HG03575 (cell line): ENCODE data around the gene CRACR2A.

Source experiments
- ATAC-seq: cut with Tn5 transposase; IDR thresholded peaks from one replicate; pipeline ENCODE4 v1.9.1; 2021; ENCODE audit not compliant: unreplicated experiment, insufficient number of reproducible peaks, low FRiP score; ENCODE audit errors: extremely low read depth

CRACR2A gene

GRCh38 chr12:3605692-3606091 lies 147.2 kb downstream of the CRACR2A start:
- no peak for ATAC-seq

GRCh38 chr12:3604748-3605586 lies 147.9 kb downstream of the CRACR2A start:
- ATAC-seq: no peak

- no peak for ATAC-seq
Observed at GRCh38 chr12:3604286-3604685, 148.6 kb downstream of the CRACR2A start.

GRCh38 chr12:3603576-3603975 lies 149.3 kb downstream of the CRACR2A start:
- no peak for ATAC-seq

- no peak for ATAC-seq
Observed at GRCh38 chr12:3602488-3602887, 150.4 kb downstream of the CRACR2A start.

- ATAC-seq: no peak
Observed at GRCh38 chr12:3601461-3602150, 151.3 kb downstream of the CRACR2A start.

- no peak for ATAC-seq
Observed at GRCh38 chr12:3600951-3601350, 152.0 kb downstream of the CRACR2A start.

GRCh38 chr12:3600039-3600720 lies 152.7 kb downstream of the CRACR2A start:
- ATAC-seq: no peak

GRCh38 chr12:3598896-3599860 lies 153.7 kb downstream of the CRACR2A start:
- no peak for ATAC-seq

- no peak for ATAC-seq
Observed at GRCh38 chr12:3597526-3598210, 155.2 kb downstream of the CRACR2A start.

- no peak for ATAC-seq
Observed at GRCh38 chr12:3596703-3597415, 156.1 kb downstream of the CRACR2A start.

GRCh38 chr12:3595721-3596120 lies 157.2 kb downstream of the CRACR2A start:
- no peak for ATAC-seq

GRCh38 chr12:3594966-3595365 lies 157.9 kb downstream of the CRACR2A start:
- no peak for ATAC-seq

GRCh38 chr12:3593906-3594483 lies 158.9 kb downstream of the CRACR2A start:
- ATAC-seq: no peak

- no peak for ATAC-seq
Observed at GRCh38 chr12:3592856-3593625, 159.9 kb downstream of the CRACR2A start.

- no peak for ATAC-seq
Observed at GRCh38 chr12:3589745-3590144, 163.2 kb downstream of the CRACR2A start.
